Caco-2 (cell line): ENCODE results near the gene AURKAIP1. TPM values are rescaled to one million over a fixed set of nuclear protein-coding genes. Genes with fewer than 3 reads are reported as not detected.

Source experiments
- BruUV-seq: library from RNA; stranded (reverse); fragments of 400-500 nt; replicated peaks from 2 replicates; lab custom pipeline; 2021; lab: Mats Ljungman, UMichigan
- CTCF ChIA-PET: fragments of 300-600 bp; sonication (Branson Sonifier 250); formaldehyde crosslinking; loops from one replicate; lab custom pipeline; 2022; ENCODE audit warnings: antibody characterized with exemption; lab: Charles Lee
- POLR2A ChIA-PET: fragments of 300-600 bp; sonication (Branson Sonifier 250); formaldehyde crosslinking; loops from one replicate; lab custom pipeline; 2022; ENCODE audit warnings: antibody characterized with exemption; lab: Charles Lee
- DNase-seq, 2 experiments: peaks; one replicate each; pipeline versions ENCODE4 v3.0.0 to v3.0.0-alpha.2; 2020 to 2022
- H3K27me3 ChIP-seq: replicated peaks from 2 replicates; pipeline ENCODE4 v1.6.0; 2011; ENCODE audit warnings: low read length; ENCODE audit not compliant: control insufficient read depth, insufficient read depth
- H3K36me3 ChIP-seq: 2 replicates; pipeline ENCODE4 v1.5.1; 2011; ENCODE audit warnings: low read length; ENCODE audit not compliant: control insufficient read depth, insufficient read depth
- H3K4me1 ChIP-seq: fragments of 250-450 bp; sonication (Bioruptor Pico); 2 replicates; pipeline ENCODE4 v1.5.1; 2020; ENCODE audit warnings: mild to moderate bottlenecking
- H3K4me3 ChIP-seq: 2 replicates; pipeline ENCODE4 v1.5.1; 2011; ENCODE audit warnings: low read depth, mild to moderate bottlenecking, control low read depth, low read length
- H3K9me3 ChIP-seq: fragments of 250-450 bp; sonication (Bioruptor Pico); 2 replicates; pipeline ENCODE4 v1.5.1; 2020; ENCODE audit warnings: mild to moderate bottlenecking, moderate library complexity
- H3K27ac Mint-ChIP-seq: one replicate; pipeline ENCODE4 v1.8.0; 2022; ENCODE audit warnings: mixed read lengths; ENCODE audit not compliant: unreplicated experiment
- H3K27me3 Mint-ChIP-seq: one replicate; pipeline ENCODE4 v1.8.0; 2022; ENCODE audit warnings: mixed read lengths; ENCODE audit not compliant: insufficient read depth, unreplicated experiment
- H3K36me3 Mint-ChIP-seq: one replicate; pipeline ENCODE4 v1.8.0; 2022; ENCODE audit warnings: mild to moderate bottlenecking, mixed read lengths; ENCODE audit not compliant: insufficient read depth, unreplicated experiment
- H3K4me1 Mint-ChIP-seq: one replicate; pipeline ENCODE4 v1.8.0; 2022; ENCODE audit warnings: low read depth, mixed read lengths; ENCODE audit not compliant: unreplicated experiment
- H3K4me3 Mint-ChIP-seq: one replicate; pipeline ENCODE4 v1.8.0; 2022; ENCODE audit warnings: mild to moderate bottlenecking, moderate library complexity, mixed read lengths; ENCODE audit not compliant: unreplicated experiment
- H3K9me3 Mint-ChIP-seq: one replicate; pipeline ENCODE4 v1.8.0; 2022; ENCODE audit warnings: mixed read lengths; ENCODE audit not compliant: unreplicated experiment
- intact Hi-C: fragments of 100-400 bp; cut with micrococcal nuclease; formaldehyde crosslinking; loops from one replicate; pipeline ENCODE4 v1.10.0; 2022; ENCODE audit not compliant: unreplicated experiment
- total RNA-seq: library from RNA; stranded (reverse); gene quantifications from 2 replicates; pipeline ENCODE4 v1.2.3, GENCODE V29; 2022
- TF ChIP-seq, protein P1 (sequence below), 2 experiments: fragments of 200-600 bp in 1 of 2; IDR thresholded peaks; 1 replicate in 1 of 2; 2 replicates in 1 of 2; pipeline versions ENCODE4 v1.5.1 to v1.8.0; 2011 to 2022; ENCODE audit warnings: antibody characterized with exemption in 1 of 2, control low read depth in 1 of 2, inconsistent platforms in 1 of 2, low read depth in 1 of 2, low read length in 1 of 2, mild to moderate bottlenecking in 1 of 2, moderate library complexity in 1 of 2; ENCODE audit not compliant: insufficient read depth in 1 of 2, severe bottlenecking in 1 of 2, unreplicated experiment in 1 of 2

The AURKAIP1 gene
- total RNA-seq, 1 experiment from 2014 or later, result 187 TPM

DNA sequence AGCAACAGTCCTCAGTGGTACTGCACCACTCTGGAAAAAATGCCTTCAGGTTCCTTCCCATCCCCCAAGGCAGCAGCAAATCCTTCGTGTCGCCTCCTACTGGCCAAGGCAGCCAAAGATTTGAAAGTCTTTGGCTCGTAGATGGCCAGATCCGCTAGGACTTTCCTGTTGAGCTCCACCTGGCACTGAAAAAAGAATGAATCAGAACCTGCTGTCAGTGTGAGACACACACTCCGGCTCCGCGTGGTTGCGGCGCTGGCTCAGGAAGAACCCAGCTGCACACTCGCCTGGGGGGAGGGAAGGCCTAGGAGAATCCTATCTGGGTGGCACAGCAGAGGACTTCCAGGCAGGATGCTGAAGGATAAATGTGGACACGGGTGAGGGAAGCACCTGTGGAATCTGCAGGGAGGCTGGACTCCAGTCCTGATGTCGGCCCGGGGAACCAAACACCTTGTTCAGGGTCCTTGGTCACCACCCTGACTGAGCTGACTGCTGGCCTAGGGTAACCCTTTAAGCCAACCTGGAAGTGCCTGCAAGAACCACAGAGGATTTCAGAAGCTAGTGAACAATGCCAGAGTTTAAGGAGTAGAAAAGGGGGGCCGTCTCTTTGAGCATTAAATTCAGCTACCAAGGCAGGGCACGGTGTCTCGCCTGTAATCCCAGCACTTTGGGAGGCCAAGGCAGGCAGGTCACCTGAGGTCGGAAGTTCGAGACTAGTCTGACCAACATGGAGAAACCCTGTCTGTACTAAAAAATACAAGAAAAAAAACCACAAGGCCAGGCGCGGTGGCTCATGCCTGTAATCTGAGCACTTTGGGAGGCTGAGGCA lies 27.3 kb upstream of the AURKAIP1 start:
- Histone ChIP-seq H3K9me3 (no peaks in the 10 kb centered on the region), H3K27me3 (no peaks in the 10 kb centered on the region), H3K4me1 (peaks cover 19% of the 10 kb centered on the region), H3K36me3 (peaks cover 4% of the 10 kb centered on the region; the same call in 1 of the 2 replicates), H3K4me3 (no peak overlapping the region)
- intact Hi-C loops, result no loop called here
- Mint-ChIP-seq H3K27me3 (no peaks in the 10 kb centered on the region), H3K27ac (peak overlapping the region; percentile 74), H3K9me3 (no peaks in the 10 kb centered on the region), H3K4me3 (no peak overlapping the region), H3K4me1 (peaks cover 12% of the 10 kb centered on the region), H3K36me3 (peaks cover 89% of the 10 kb centered on the region)
- CTCF ChIA-PET, result interaction anchor here (0.6 to 1.0 kb wide), 3 partner anchors 31 to 139 kb away, joined by 3 read pairs; no protein-coding TSS in a partner anchor
- TF ChIP-seq, protein P1, sequence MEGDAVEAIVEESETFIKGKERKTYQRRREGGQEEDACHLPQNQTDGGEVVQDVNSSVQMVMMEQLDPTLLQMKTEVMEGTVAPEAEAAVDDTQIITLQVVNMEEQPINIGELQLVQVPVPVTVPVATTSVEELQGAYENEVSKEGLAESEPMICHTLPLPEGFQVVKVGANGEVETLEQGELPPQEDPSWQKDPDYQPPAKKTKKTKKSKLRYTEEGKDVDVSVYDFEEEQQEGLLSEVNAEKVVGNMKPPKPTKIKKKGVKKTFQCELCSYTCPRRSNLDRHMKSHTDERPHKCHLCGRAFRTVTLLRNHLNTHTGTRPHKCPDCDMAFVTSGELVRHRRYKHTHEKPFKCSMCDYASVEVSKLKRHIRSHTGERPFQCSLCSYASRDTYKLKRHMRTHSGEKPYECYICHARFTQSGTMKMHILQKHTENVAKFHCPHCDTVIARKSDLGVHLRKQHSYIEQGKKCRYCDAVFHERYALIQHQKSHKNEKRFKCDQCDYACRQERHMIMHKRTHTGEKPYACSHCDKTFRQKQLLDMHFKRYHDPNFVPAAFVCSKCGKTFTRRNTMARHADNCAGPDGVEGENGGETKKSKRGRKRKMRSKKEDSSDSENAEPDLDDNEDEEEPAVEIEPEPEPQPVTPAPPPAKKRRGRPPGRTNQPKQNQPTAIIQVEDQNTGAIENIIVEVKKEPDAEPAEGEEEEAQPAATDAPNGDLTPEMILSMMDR (IDR thresholded peaks at IDR 0.05; ENCODE audit: insufficient read depth in 1 of 2, low read depth in 1 of 2, low read length in 1 of 2, severe bottlenecking in 1 of 2, unreplicated experiment in 1 of 2), result peak; percentile 33 to 45
- DNase-seq, result peak; percentile 56 to 60
- BruUV-seq, result no TSS peak
- POLR2A ChIA-PET, result interaction anchor here (0.5 to 1.1 kb wide), 2 partner anchors 28 to 102 kb away, joined by 3 to 4 read pairs; no protein-coding TSS in a partner anchor

DNA sequence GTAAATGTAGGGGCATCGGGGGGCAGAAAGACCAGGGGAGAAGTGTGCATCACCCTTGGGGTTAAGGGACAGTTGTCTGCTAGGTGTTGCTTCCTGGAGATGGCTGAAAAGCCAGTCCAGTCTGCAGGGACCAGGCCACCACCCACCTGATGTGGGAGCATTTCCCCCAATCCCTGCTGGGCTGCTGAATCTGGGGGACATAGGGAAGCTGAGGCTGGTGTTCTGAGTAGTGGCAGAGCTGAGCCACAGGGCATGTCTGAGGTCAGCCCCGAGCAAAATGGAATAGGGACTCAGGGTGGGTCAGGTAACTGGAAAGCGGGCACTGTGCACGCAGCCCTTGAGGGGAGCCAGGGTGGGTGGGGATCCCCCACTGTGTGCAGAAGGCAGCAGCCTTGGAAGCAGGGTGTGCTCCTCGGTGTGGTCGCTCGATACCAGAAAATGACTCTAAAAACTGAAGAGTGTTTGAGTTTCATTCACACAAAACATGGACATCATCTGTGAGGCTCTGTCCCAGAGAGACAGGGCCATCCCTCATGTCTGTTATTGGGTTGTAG lies 26.5 kb upstream of the AURKAIP1 start:
- ChIA-PET CTCF (interaction anchor here (0.6 to 1.0 kb wide), 2 partner anchors 32 to 140 kb away, joined by 3 read pairs; no protein-coding TSS in a partner anchor), POLR2A (interaction anchor here (1.1 kb wide), 1 partner anchor 103 kb away, joined by 3 read pairs; no protein-coding TSS in a partner anchor)
- TF ChIP-seq, protein P1 (IDR thresholded peaks at IDR 0.05; ENCODE audit: insufficient read depth in 1 of 2, low read depth in 1 of 2, low read length in 1 of 2, severe bottlenecking in 1 of 2, unreplicated experiment in 1 of 2), result no peak
- BruUV-seq, result no TSS peak
- intact Hi-C loops, result no loop called here
- H3K27me3 ChIP-seq, result no peaks in the 10 kb centered on the region
- H3K36me3 ChIP-seq, result peaks cover 4% of the 10 kb centered on the region; the same call in 1 of the 2 replicates
- Mint-ChIP-seq H3K36me3 (peaks cover 88% of the 10 kb centered on the region), H3K27ac (peak overlapping the region; percentile 93), H3K4me3 (peak overlapping the region; percentile 86), H3K27me3 (no peaks in the 10 kb centered on the region), H3K9me3 (no peaks in the 10 kb centered on the region), H3K4me1 (peaks cover 12% of the 10 kb centered on the region)
- no peak overlapping the region for H3K4me3 ChIP-seq
- H3K4me1 ChIP-seq, result peaks cover 22% of the 10 kb centered on the region
- no peaks in the 10 kb centered on the region for H3K9me3 ChIP-seq
- no peak for DNase-seq
